Tibial artery (tissue), 4 donors: ENCODE results near the gene SVOPL.

Experiments
- DNase-seq, 2 donors: peaks; one replicate each; pipeline ENCODE4 v3.0.0-alpha.2; 2019
- H3K27ac ChIP-seq, 2 donors: fragments of 200-600 bp; sonication (generic) in 1 of 2; 1 replicate in 1 of 2; 2 replicates in 1 of 2; pipeline ENCODE4 v1.5.1; 2018 to 2019; ENCODE audit warnings: mild to moderate bottlenecking in 1 of 2
- H3K27me3 ChIP-seq, 2 donors: fragments of 200-600 bp; sonication (generic) in 1 of 2; one replicate each; pipeline versions ENCODE4 v1.5.1 to v1.6.0; 2016 to 2019
- H3K36me3 ChIP-seq, 3 donors: fragments of 200-600 bp; sonication (generic) in 2 of 3; one replicate each; pipeline ENCODE4 v1.5.1; 2016 to 2019; ENCODE audit warnings: mild to moderate bottlenecking in 2 of 3
- H3K4me1 ChIP-seq, 4 donors: fragments of 200-600 bp; sonication (generic) in 2 of 4; 1 replicate in 3 of 4; 2 replicates in 1 of 4; pipeline ENCODE4 v1.5.1; 2016 to 2019
- H3K4me3 ChIP-seq, 2 donors: fragments of 200-600 bp; sonication (generic) in 1 of 2; 1 replicate in 1 of 2; 2 replicates in 1 of 2; pipeline ENCODE4 v1.5.1; 2018 to 2019; ENCODE audit warnings: mild to moderate bottlenecking in 2 of 2
- H3K9me3 ChIP-seq, 3 donors: fragments of 200-600 bp; sonication (generic) in 1 of 3; one replicate each; pipeline ENCODE4 v1.5.1; 2016 to 2019
- intact Hi-C: fragments of 100-400 bp; cut with DNase I; formaldehyde crosslinking; loops from one replicate; pipeline ENCODE4 v1.15.0; 2023; ENCODE audit warnings: low total_unique reads
- TF ChIP-seq, protein P1 (sequence below), 2 experiments: fragments of 200-600 bp in 1 of 2; fragments of 450-650 bp in 1 of 2; IDR thresholded peaks; one replicate each; pipeline ENCODE4 v1.5.1; 2017 to 2019; ENCODE audit warnings: antibody characterized with exemption in 2 of 2, mild to moderate bottlenecking in 1 of 2, moderate library complexity in 1 of 2

SVOPL gene, protein sequence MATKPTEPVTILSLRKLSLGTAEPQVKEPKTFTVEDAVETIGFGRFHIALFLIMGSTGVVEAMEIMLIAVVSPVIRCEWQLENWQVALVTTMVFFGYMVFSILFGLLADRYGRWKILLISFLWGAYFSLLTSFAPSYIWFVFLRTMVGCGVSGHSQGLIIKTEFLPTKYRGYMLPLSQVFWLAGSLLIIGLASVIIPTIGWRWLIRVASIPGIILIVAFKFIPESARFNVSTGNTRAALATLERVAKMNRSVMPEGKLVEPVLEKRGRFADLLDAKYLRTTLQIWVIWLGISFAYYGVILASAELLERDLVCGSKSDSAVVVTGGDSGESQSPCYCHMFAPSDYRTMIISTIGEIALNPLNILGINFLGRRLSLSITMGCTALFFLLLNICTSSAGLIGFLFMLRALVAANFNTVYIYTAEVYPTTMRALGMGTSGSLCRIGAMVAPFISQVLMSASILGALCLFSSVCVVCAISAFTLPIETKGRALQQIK

DNA sequence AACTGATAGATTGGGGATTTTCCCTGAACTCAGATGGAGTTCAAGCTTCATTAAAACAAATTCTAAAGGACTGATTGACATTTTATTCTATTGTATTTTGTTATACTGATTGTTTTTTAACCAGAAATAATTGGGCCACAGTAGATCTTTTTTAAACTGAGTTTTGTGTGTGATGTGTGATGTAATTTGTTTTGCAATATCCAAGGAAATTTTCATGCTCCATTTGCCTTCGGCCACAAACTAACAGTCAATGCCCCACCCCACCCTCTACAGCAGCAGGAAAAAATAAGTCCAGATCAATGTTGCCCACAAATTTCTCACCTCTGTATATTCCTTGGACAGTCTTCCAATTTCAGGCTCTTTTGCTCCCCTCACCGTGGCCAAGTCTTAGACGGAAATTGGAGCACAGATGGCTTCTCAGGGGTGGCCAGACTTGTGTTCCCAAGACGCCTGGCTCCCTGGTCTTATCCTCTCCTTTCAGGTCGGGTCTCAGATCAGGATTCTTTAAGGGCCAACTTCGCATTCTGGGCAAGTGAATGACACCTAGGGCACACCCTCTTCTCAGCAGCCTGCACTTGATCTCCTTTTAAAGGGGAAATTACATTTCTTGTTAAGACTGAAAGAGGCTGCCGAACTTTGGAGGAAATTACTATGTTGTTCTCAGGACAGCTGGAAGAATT is at the start of gene SVOPL:
Gene SVOPL (minus strand): TSS at position 506 of the 680 bp plus-strand sequence. CDS start 22,317 bp downstream, outside the sequence.
- no peak within 1 kb of the TSS for H3K27ac ChIP-seq
- H3K36me3 ChIP-seq: no peaks in the 10 kb centered on the region
- no peaks in the 10 kb centered on the region for H3K27me3 ChIP-seq
- H3K4me3 ChIP-seq: no peak within 1 kb of the TSS
- no peaks in the 10 kb centered on the region for H3K4me1 ChIP-seq
- TF ChIP-seq, protein P1, sequence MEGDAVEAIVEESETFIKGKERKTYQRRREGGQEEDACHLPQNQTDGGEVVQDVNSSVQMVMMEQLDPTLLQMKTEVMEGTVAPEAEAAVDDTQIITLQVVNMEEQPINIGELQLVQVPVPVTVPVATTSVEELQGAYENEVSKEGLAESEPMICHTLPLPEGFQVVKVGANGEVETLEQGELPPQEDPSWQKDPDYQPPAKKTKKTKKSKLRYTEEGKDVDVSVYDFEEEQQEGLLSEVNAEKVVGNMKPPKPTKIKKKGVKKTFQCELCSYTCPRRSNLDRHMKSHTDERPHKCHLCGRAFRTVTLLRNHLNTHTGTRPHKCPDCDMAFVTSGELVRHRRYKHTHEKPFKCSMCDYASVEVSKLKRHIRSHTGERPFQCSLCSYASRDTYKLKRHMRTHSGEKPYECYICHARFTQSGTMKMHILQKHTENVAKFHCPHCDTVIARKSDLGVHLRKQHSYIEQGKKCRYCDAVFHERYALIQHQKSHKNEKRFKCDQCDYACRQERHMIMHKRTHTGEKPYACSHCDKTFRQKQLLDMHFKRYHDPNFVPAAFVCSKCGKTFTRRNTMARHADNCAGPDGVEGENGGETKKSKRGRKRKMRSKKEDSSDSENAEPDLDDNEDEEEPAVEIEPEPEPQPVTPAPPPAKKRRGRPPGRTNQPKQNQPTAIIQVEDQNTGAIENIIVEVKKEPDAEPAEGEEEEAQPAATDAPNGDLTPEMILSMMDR (IDR thresholded peaks at IDR 0.05): no peak
- no peaks in the 10 kb centered on the region for H3K9me3 ChIP-seq
- intact Hi-C loops: no loop called here
- DNase-seq: no peak

DNA sequence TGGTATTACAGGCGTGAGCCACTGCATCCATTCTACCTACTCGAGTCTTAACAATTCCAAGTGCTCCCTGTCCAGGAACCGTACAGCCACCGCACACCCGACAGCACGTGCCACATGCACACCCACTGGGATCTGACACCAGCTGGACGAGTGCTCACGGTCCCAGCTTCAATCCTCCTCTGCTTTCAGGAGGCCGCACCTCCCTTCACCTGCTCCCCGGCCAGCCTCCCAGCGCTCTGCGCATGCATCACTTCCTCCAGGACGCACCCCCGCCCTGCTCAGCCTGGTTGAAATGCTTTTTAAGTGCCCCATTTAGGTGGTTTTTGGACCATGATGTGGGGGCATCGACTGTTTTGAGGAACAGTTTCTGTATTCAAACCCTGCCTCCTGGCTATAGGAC is 49.3 kb upstream of the SVOPL start:
- Histone ChIP-seq H3K9me3 (no peaks in the 10 kb centered on the region), H3K36me3 (no peaks in the 10 kb centered on the region), H3K27ac (no peak overlapping the region), H3K4me3 (no peak overlapping the region), H3K27me3 (peaks cover 0 to 9% of the 10 kb centered on the region in 2 donors), H3K4me1 (no peaks in the 10 kb centered on the region)
- intact Hi-C loops: no loop called here
- TF ChIP-seq, protein P1 (IDR thresholded peaks at IDR 0.05): no peak
- DNase-seq: no peak

DNA sequence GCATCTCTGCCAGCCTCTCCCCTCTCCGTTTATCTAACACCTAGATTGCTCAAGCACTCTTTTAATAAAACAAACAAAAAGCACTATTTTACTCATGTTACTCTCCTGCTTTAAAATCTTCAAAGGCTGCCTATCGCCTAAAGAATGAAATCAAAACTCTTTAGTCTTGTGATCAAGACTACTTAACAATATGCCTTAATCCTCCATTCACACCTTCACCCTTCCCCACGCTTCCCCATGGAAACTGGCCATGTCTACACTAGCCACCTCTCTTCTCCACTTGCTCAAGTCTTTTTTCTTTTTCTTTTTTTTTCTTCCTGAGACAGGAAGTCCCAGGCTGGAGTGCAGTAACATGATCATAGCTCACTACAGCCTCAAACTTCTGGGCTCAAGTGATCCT is 48.8 kb upstream of the SVOPL start:
- TF ChIP-seq, protein P1 (IDR thresholded peaks at IDR 0.05): no peak
- H3K4me1 ChIP-seq: no peaks in the 10 kb centered on the region
- no peaks in the 10 kb centered on the region for H3K36me3 ChIP-seq
- no peak overlapping the region for H3K27ac ChIP-seq
- no peaks in the 10 kb centered on the region for H3K9me3 ChIP-seq
- intact Hi-C loops: no loop called here
- DNase-seq: no peak
- no peak overlapping the region for H3K4me3 ChIP-seq
- H3K27me3 ChIP-seq: peaks cover 0 to 9% of the 10 kb centered on the region in 2 donors

DNA sequence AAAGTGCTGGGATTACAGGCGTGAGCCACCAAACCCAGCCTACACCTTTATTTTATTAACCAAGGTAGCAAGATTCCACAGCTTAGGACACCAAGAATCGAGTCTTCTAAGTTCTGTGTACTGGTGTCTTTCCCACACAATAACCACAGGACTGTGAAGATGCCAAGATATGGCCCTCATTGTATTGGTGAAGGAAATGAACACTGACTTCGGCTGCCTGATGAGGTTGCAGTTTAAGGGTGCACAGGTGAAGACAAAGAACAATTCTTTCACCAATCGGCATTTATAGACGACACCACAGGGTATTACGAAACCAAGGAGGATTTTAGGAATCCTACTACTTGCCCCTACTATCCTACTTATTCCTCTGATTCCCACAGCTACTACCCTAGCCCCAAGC is 47.5 kb upstream of the SVOPL start:
- H3K36me3 ChIP-seq: no peaks in the 10 kb centered on the region
- H3K9me3 ChIP-seq: no peaks in the 10 kb centered on the region
- H3K4me3 ChIP-seq: no peak overlapping the region
- intact Hi-C loops: no loop called here
- TF ChIP-seq, protein P1 (IDR thresholded peaks at IDR 0.05): no peak
- no peaks in the 10 kb centered on the region for H3K4me1 ChIP-seq
- no peak for DNase-seq
- H3K27ac ChIP-seq: no peak overlapping the region
- H3K27me3 ChIP-seq: peaks cover 0 to 9% of the 10 kb centered on the region in 2 donors

DNA sequence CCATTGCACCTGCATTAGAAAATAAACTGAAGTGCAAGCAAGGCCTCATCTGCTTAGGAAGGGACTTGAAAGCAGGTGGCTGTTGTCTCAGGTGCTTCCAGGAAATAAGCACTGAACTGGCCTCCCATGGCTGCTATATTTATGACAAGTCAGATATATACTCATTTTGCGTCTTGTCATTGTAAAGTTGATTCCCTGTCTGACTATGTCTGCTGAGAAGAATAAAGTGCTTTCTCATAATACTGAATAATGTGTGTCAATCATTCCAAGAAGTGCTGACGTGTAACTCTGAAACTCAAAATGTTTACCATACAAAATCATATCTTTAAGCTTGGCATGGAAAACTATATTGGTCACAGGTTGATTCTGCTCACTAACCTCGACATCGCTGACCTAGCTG is 44.9 kb upstream of the SVOPL start:
- Histone ChIP-seq H3K9me3 (no peaks in the 10 kb centered on the region), H3K4me1 (no peaks in the 10 kb centered on the region), H3K36me3 (no peaks in the 10 kb centered on the region), H3K4me3 (no peak overlapping the region), H3K27ac (no peak overlapping the region), H3K27me3 (peaks cover 0 to 1% of the 10 kb centered on the region in 2 donors)
- TF ChIP-seq, protein P1 (IDR thresholded peaks at IDR 0.05): no peak
- intact Hi-C loops: no loop called here
- DNase-seq: no peak
